NCI-H1436 treated with DMSO at 0.1 percent for 48 hours (cell line): ENCODE results near the gene SPDYE9.
"Not testable (repeated sequence)": the region's sequence is repeated elsewhere in the genome, so short reads cannot be mapped to it uniquely, and the experiment has no call there.

Source experiments
- DNase-seq: peaks from one replicate; lab custom pipeline; 2025; lab: John Stamatoyannopoulos, UW

The SPDYE9 gene

GRCh38 chr7:73085938-73086337 lies at the start of gene SPDYE9:
SPDYE9 (minus strand) TSS chr7:73086038; CDS start chr7:73084238, 1,800 bp downstream.
- DNase-seq: not testable (repeated sequence)

DNA sequence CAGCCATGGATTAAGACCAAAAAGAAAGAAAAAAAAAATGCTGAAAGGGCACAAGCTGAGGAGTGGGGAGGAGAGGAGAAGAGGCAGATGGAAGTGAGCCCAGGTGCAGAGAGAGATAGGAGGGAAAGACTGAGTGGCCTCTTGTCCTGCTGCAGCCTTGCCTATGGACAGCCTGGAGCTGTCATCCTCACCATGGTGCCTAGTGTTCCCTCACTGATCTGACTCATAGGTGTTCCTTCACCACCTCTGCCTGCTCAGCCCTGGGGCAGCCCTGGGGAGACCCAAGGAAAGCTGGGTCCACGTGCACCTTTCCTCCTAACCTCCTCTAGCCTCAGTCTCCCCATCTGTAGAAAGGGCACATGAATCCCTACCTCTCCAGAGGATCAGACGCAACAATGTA lies 49.0 kb upstream of the SPDYE9 start:
- not testable (repeated sequence) for DNase-seq

- not testable (repeated sequence) for DNase-seq
These were observed 46.9 kb upstream of the SPDYE9 start for GRCh38 chr7:73132651-73133217.

- not testable (repeated sequence) for DNase-seq
These were observed 44.8 kb upstream of the SPDYE9 start for GRCh38 chr7:73130612-73131011.

DNA sequence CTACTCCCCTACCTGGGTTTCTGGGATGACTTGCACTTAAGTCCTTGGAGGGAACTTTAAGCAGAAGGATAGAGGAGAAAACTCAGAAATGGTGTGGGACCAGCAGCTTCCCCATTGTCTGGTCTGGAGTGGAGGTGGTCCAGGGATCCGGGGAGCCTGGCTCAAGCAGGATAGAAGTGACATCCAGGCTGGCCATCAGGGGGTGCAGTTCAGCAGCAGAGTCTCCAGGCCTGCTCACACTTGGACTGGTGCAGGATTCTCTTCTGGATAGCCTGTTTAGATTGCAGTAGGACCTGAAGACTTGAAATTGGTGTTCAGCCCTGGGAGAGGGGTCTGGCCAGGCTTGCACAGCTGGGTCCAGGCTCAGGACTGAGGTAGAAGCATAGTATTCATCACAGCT lies 38.3 kb upstream of the SPDYE9 start:
- DNase-seq: not testable (repeated sequence)

DNA sequence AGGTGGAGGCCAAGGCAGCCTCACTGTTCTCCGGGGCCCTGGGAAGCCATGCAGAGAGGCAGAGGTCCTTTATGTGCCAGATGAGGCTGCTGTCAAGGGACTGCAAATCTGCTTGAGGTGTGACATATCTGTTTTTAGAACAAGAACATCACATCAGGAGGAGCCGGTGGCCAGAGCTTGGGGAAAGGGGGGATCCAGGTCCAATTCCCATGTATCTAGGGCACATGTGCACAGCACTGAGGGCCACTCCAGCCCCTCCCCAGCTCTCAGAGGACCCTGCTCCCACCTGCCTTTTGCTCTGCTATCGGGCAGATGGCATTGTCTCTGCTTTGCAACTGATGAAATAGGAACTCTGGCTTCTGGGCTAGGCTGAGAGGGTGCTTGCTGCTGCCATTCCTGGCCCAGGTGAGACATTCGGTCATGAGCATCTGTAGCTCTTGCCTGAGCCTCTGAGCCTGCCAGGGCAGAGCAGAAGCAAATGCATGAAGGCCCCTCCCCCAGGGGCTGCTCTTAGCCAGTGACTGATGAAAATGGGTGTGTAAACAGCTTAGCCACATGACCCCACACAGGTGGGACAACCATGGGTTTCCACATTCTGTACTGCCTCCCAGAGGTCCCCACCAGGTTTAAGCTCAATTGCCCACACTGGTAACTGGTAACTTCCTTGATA lies 37.1 kb upstream of the SPDYE9 start:
- DNase-seq: not testable (repeated sequence)

GRCh38 chr7:73118155-73118554 lies 32.3 kb upstream of the SPDYE9 start:
- not testable (repeated sequence) for DNase-seq

- not testable (repeated sequence) for DNase-seq
These were observed 28.0 kb downstream of the SPDYE9 start, which contains the start of gene SPDYE11 for GRCh38 chr7:73057811-73058210. SPDYE11 (minus strand) TSS chr7:73057911; CDS start chr7:73056111, 1,800 bp downstream.

GRCh38 chr7:73029666-73030065 lies 56.2 kb downstream of the SPDYE9 start, which contains the start of gene SPDYE8:
SPDYE8 (minus strand) TSS chr7:73029766; CDS start chr7:73027966, 1,800 bp downstream.
- not testable (repeated sequence) for DNase-seq
